ENCODE data around the gene SLC24A3. TPM values are rescaled to one million over a fixed set of nuclear protein-coding genes. Genes with fewer than 3 reads are reported as not detected.
"Not testable (repeated sequence)": the region's sequence is repeated elsewhere in the genome, so short reads cannot be mapped to it uniquely, and the experiment has no call there.

The SLC24A3 gene
- total RNA-seq, 1 experiment from 2014 or later, result not detected

- DNase-seq (ENCODE audit: low spot score), result no peak
- in situ Hi-C loops (cut with HindIII; ENCODE audit: low sequenced_read_pairs), result no loop called here
These were observed 406.3 kb downstream of the SLC24A3 start for GRCh38 chr20:19618711-19619110.

GRCh38 chr20:19619904-19620430, 407.5 kb downstream of the SLC24A3 start:
- no peak for DNase-seq (ENCODE audit: low spot score)
- in situ Hi-C loops (cut with HindIII; ENCODE audit: low sequenced_read_pairs), result no loop called here

GRCh38 chr20:19620446-19620845, 408.0 kb downstream of the SLC24A3 start:
- in situ Hi-C loops (cut with HindIII; ENCODE audit: low sequenced_read_pairs), result no loop called here

GRCh38 chr20:19621072-19621471, 408.6 kb downstream of the SLC24A3 start:
- no peak for DNase-seq (ENCODE audit: low spot score)

More at GRCh38 chr20:19620446-19620845, 408.0 kb downstream of the SLC24A3 start:
- DNase-seq (ENCODE audit: low spot score), result no peak

GRCh38 chr20:19624221-19624965, 412.0 kb downstream of the SLC24A3 start:
- in situ Hi-C loops (cut with HindIII; ENCODE audit: low sequenced_read_pairs), result no loop called here

More at GRCh38 chr20:19621072-19621471, 408.6 kb downstream of the SLC24A3 start:
- in situ Hi-C loops (cut with HindIII; ENCODE audit: low sequenced_read_pairs), result no loop called here

GRCh38 chr20:19625426-19625825, 413.0 kb downstream of the SLC24A3 start:
- in situ Hi-C loops (cut with HindIII; ENCODE audit: low sequenced_read_pairs), result no loop called here

More at GRCh38 chr20:19624221-19624965, 412.0 kb downstream of the SLC24A3 start:
- DNase-seq (ENCODE audit: low spot score), result no peak

GRCh38 chr20:19626896-19627295, 414.5 kb downstream of the SLC24A3 start:
- DNase-seq (ENCODE audit: low spot score), result no peak
- in situ Hi-C loops (cut with HindIII; ENCODE audit: low sequenced_read_pairs), result no loop called here

More at GRCh38 chr20:19625426-19625825, 413.0 kb downstream of the SLC24A3 start:
- DNase-seq (ENCODE audit: low spot score), result no peak

- DNase-seq (ENCODE audit: low spot score), result peak; percentile 7
- in situ Hi-C loops (cut with HindIII; ENCODE audit: low sequenced_read_pairs), result no loop called here
These were observed 416.2 kb downstream of the SLC24A3 start for GRCh38 chr20:19628570-19629134.

GRCh38 chr20:19631410-19631809, 419.0 kb downstream of the SLC24A3 start:
- in situ Hi-C loops (cut with HindIII; ENCODE audit: low sequenced_read_pairs), result no loop called here

GRCh38 chr20:19633985-19634384, 421.5 kb downstream of the SLC24A3 start:
- in situ Hi-C loops (cut with HindIII; ENCODE audit: low sequenced_read_pairs), result no loop called here
- DNase-seq (ENCODE audit: low spot score), result no peak

More at GRCh38 chr20:19631410-19631809, 419.0 kb downstream of the SLC24A3 start:
- DNase-seq (ENCODE audit: low spot score), result no peak

- in situ Hi-C loops (cut with HindIII; ENCODE audit: low sequenced_read_pairs), result not testable (repeated sequence)
These were observed 427.1 kb downstream of the SLC24A3 start for GRCh38 chr20:19639471-19640045.

GRCh38 chr20:19642860-19643259, 430.4 kb downstream of the SLC24A3 start:
- no peak for DNase-seq (ENCODE audit: low spot score)
- in situ Hi-C loops (cut with HindIII; ENCODE audit: low sequenced_read_pairs), result no loop called here

More at GRCh38 chr20:19639471-19640045, 427.1 kb downstream of the SLC24A3 start:
- DNase-seq (ENCODE audit: low spot score), result not testable (repeated sequence)

- in situ Hi-C loops (cut with HindIII; ENCODE audit: low sequenced_read_pairs), result no loop called here
- no peak for DNase-seq (ENCODE audit: low spot score)
These were observed 431.6 kb downstream of the SLC24A3 start for GRCh38 chr20:19644085-19644484.

GRCh38 chr20:19646963-19647362, 434.5 kb downstream of the SLC24A3 start:
- in situ Hi-C loops (cut with HindIII; ENCODE audit: low sequenced_read_pairs), result no loop called here
- DNase-seq (ENCODE audit: low spot score), result no peak

GRCh38 chr20:19648024-19648423, 435.6 kb downstream of the SLC24A3 start:
- no peak for DNase-seq (ENCODE audit: low spot score)
- in situ Hi-C loops (cut with HindIII; ENCODE audit: low sequenced_read_pairs), result no loop called here

- no peak for DNase-seq (ENCODE audit: low spot score)
- in situ Hi-C loops (cut with HindIII; ENCODE audit: low sequenced_read_pairs), result no loop called here
These were observed 436.6 kb downstream of the SLC24A3 start for GRCh38 chr20:19649041-19649440.

GRCh38 chr20:19652591-19653026, 440.2 kb downstream of the SLC24A3 start:
- DNase-seq (ENCODE audit: low spot score), result no peak
- in situ Hi-C loops (cut with HindIII; ENCODE audit: low sequenced_read_pairs), result no loop called here

GRCh38 chr20:19653327-19653726, 440.9 kb downstream of the SLC24A3 start:
- in situ Hi-C loops (cut with HindIII; ENCODE audit: low sequenced_read_pairs), result no loop called here
- DNase-seq (ENCODE audit: low spot score), result no peak

GRCh38 chr20:19654921-19655320, 442.5 kb downstream of the SLC24A3 start:
- in situ Hi-C loops (cut with HindIII; ENCODE audit: low sequenced_read_pairs), result no loop called here
- DNase-seq (ENCODE audit: low spot score), result no peak

GRCh38 chr20:19658137-19658536, 445.7 kb downstream of the SLC24A3 start:
- DNase-seq (ENCODE audit: low spot score), result no peak
- in situ Hi-C loops (cut with HindIII; ENCODE audit: low sequenced_read_pairs), result no loop called here

All from G401 (cell line).